DOHH2 (cell line): ENCODE results near the gene SULT1B1.

Experiments
- H3F3A ChIP-seq: fragments of 200-600 bp; sonication (generic), shearing (Covaris generic); 2 replicates; pipeline ENCODE4 v1.6.0; 2016; ENCODE audit warnings: antibody characterized with exemption, mild to moderate bottlenecking; ENCODE audit not compliant: control insufficient read depth, insufficient read depth
- H3K27ac ChIP-seq: fragments of 200-600 bp; sonication (generic); 2 replicates; pipeline ENCODE4 v1.5.1; 2014; ENCODE audit warnings: low read depth, mild to moderate bottlenecking, low read length, moderate library complexity
- H3K27me3 ChIP-seq: fragments of 200-600 bp; sonication (generic); 2 replicates; pipeline ENCODE4 v1.6.1; 2014; ENCODE audit warnings: mild to moderate bottlenecking, low read length, mixed read lengths; ENCODE audit not compliant: control insufficient read depth
- H3K36me3 ChIP-seq: fragments of 200-600 bp; sonication (generic); 2 replicates; pipeline ENCODE4 v1.6.1; 2014; ENCODE audit warnings: mild to moderate bottlenecking, low read length, moderate library complexity, mixed read lengths; ENCODE audit not compliant: control insufficient read depth
- H3K4me1 ChIP-seq: fragments of 200-600 bp; sonication (generic); 2 replicates; pipeline ENCODE4 v1.6.1; 2014; ENCODE audit warnings: mild to moderate bottlenecking, low read length, mixed read lengths; ENCODE audit not compliant: control insufficient read depth
- H3K4me2 ChIP-seq: fragments of 200-600 bp; sonication (generic); 2 replicates; pipeline ENCODE4 v1.6.0; 2014; ENCODE audit warnings: mild to moderate bottlenecking, low read length, moderate library complexity
- H3K4me3 ChIP-seq: fragments of 200-600 bp; sonication (generic); 2 replicates; pipeline ENCODE4 v1.5.1; 2014; ENCODE audit warnings: mild to moderate bottlenecking, low read length, mixed read lengths
- H3K79me2 ChIP-seq: fragments of 200-600 bp; sonication (generic); 2 replicates; pipeline ENCODE4 v1.6.1; 2014; ENCODE audit warnings: mild to moderate bottlenecking, low read length, mixed read lengths; ENCODE audit not compliant: control insufficient read depth
- H3K9me2 ChIP-seq: fragments of 200-600 bp; sonication (generic); replicated peaks from 2 replicates; pipeline ENCODE4 v1.6.1; 2014; ENCODE audit warnings: mild to moderate bottlenecking, low read length, mixed read lengths; ENCODE audit not compliant: control insufficient read depth
- H3K9me3 ChIP-seq: fragments of 200-600 bp; sonication (generic); 2 replicates; pipeline ENCODE4 v1.6.1; 2014; ENCODE audit warnings: antibody characterized with exemption, low read length, mixed read lengths; ENCODE audit not compliant: control insufficient read depth, insufficient read depth
- H4K20me1 ChIP-seq: fragments of 200-600 bp; sonication (generic); 2 replicates; pipeline ENCODE4 v1.6.0; 2014; ENCODE audit warnings: low read depth, mild to moderate bottlenecking, antibody characterized with exemption, low read length, moderate library complexity; ENCODE audit not compliant: control insufficient read depth, insufficient read depth
- CTCF ChIP-seq: fragments of 200-600 bp; sonication (generic); IDR thresholded peaks from one replicate; pipeline ENCODE4 v1.5.1; 2014; ENCODE audit warnings: antibody characterized with exemption, mild to moderate bottlenecking, low read depth, low read length; ENCODE audit not compliant: poor library complexity, severe bottlenecking
- EZH2phosphoT487 ChIP-seq: fragments of 200-600 bp; sonication (generic); IDR thresholded peaks from 2 replicates; pipeline ENCODE4 v1.6.1; 2017; ENCODE audit warnings: borderline replicate concordance, mild to moderate bottlenecking, antibody characterized with exemption, low read length, moderate library complexity, mixed read lengths

The SULT1B1 gene

GRCh38 chr4:69743476-69744156 lies 16.8 kb downstream of the SULT1B1 start:
- no peaks in the 10 kb centered on the region for H3K9me2 ChIP-seq
- no peaks in the 10 kb centered on the region for H3K79me2 ChIP-seq
- no peaks in the 10 kb centered on the region for H3K36me3 ChIP-seq
- no peaks in the 10 kb centered on the region for H3K27me3 ChIP-seq
- H3K27ac ChIP-seq = no peak overlapping the region
- no peaks in the 10 kb centered on the region for H4K20me1 ChIP-seq
- H3K4me3 ChIP-seq = no peak overlapping the region
- H3F3A ChIP-seq = no peaks in the 10 kb centered on the region
- no peaks in the 10 kb centered on the region for H3K9me3 ChIP-seq
- H3K4me1 ChIP-seq = no peaks in the 10 kb centered on the region
- H3K4me2 ChIP-seq = no peak overlapping the region
- TF ChIP-seq CTCF (no peak), EZH2phosphoT487 (no peak)

DNA sequence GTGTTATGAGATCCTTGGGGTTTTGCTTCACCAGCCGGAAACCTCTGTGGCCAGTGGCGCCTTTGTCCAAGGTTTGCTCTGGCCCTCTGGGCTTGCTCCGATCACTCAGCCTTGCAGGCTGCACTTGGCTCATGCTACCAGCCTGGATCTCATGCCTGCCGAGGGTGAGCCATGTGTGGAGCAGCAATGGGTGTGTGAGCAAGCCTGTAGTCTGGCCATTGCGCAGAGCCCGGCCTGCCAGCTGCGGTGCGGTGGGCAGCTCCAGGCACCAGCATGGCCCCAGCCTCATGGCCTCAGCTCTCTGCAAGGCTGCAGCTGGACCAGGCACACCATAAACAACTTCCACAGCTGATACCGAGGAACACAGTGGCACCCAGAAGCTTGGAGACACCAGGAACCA lies 17.8 kb downstream of the SULT1B1 start:
- Histone ChIP-seq H4K20me1 (no peaks in the 10 kb centered on the region), H3K79me2 (no peaks in the 10 kb centered on the region), H3F3A (no peaks in the 10 kb centered on the region), H3K36me3 (no peaks in the 10 kb centered on the region), H3K27ac (no peak overlapping the region), H3K4me2 (no peak overlapping the region), H3K4me3 (no peak overlapping the region), H3K4me1 (no peaks in the 10 kb centered on the region), H3K9me3 (no peaks in the 10 kb centered on the region), H3K9me2 (no peaks in the 10 kb centered on the region), H3K27me3 (no peaks in the 10 kb centered on the region)
- no peak for TF ChIP-seq CTCF
- no peak for TF ChIP-seq EZH2phosphoT487

GRCh38 chr4:69738872-69739271 lies 21.5 kb downstream of the SULT1B1 start:
- Histone ChIP-seq H3K27me3 (no peaks in the 10 kb centered on the region), H3K79me2 (no peaks in the 10 kb centered on the region), H3K9me3 (no peaks in the 10 kb centered on the region), H4K20me1 (no peaks in the 10 kb centered on the region), H3K4me3 (no peak overlapping the region), H3K4me2 (no peak overlapping the region), H3K36me3 (no peaks in the 10 kb centered on the region), H3K9me2 (no peaks in the 10 kb centered on the region), H3K27ac (no peak overlapping the region), H3K4me1 (no peaks in the 10 kb centered on the region), H3F3A (no peaks in the 10 kb centered on the region)
- TF ChIP-seq EZH2phosphoT487 (no peak), CTCF (no peak)

DNA sequence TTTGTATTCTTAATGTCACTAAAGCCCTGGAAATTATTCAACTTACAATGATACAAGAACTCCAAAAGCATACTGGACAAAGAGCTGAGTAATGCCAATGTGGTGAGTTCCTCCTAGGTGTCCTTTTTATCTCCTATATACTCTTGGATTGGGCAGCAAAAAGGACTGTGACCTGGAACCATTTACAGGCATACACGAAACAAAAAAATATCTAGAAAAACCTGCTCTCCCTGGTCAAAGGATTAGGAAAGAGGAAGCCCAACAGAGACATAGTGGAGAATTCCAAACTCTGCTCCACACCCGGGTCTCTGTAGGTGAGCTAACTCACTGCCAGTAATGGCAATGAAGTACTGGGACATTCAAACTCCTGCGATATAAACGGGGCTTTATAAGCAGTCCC lies 25.3 kb downstream of the SULT1B1 start:
- Histone ChIP-seq H3K4me2 (no peak overlapping the region), H3K79me2 (no peaks in the 10 kb centered on the region), H3K4me3 (no peak overlapping the region), H3K9me2 (no peaks in the 10 kb centered on the region), H3K4me1 (no peaks in the 10 kb centered on the region), H3F3A (no peaks in the 10 kb centered on the region), H3K27ac (no peak overlapping the region), H4K20me1 (no peaks in the 10 kb centered on the region), H3K9me3 (no peaks in the 10 kb centered on the region), H3K36me3 (no peaks in the 10 kb centered on the region), H3K27me3 (no peaks in the 10 kb centered on the region; the same call in 1 of the 2 replicates)
- TF ChIP-seq CTCF = no peak
- no peak for TF ChIP-seq EZH2phosphoT487
